K562 (cell line): ENCODE measurements around the gene SAMD11. TPM values are rescaled to one million over a fixed set of nuclear protein-coding genes. Genes with fewer than 3 reads are reported as not detected.

ENCODE experiments used
- ATAC-seq: fragments of 200-7000 bp; cut with Tn5 transposase; 3 replicates; pipeline ENCODE4 v1.9.1; 2020; ENCODE audit warnings: moderate library complexity
- BruUV-seq: library from RNA; stranded (reverse); fragments of 400-500 nt; replicated peaks from 2 replicates; lab custom pipeline; 2021; lab: Mats Ljungman, UMichigan
- CTCF ChIA-PET: fragments of 300-600 bp; formaldehyde crosslinking; extraction: SDS; loops from one replicate; lab custom pipeline; 2021; ENCODE audit warnings: low intra/inter-chr PET ratio; lab: Yijun Ruan, JAX
- POLR2A ChIA-PET: fragments of 300-600, 350-650 bp; sonication (Branson Sonifier 250); formaldehyde crosslinking; extraction: SDS; loops from one replicate; lab custom pipeline; 2021; ENCODE audit warnings: antibody characterized with exemption, inconsistent platforms; lab: Yijun Ruan, JAX
- DNase-seq, 4 experiments: peaks; one replicate each; pipeline versions ENCODE4 v3.0.0 to v3.0.0-alpha.2; 2011 to 2018; ENCODE audit warnings: low spot score in 3 of 4, mixed read lengths in 3 of 4; ENCODE audit errors: extremely low read depth in 1 of 4
- FAIRE-seq: peaks from 2 replicates; lab custom pipeline; 2011; peaks lifted over from hg19 to GRCh38; lab: Jason Lieb, UNC
- H2AFZ ChIP-seq: 2 replicates; pipeline ENCODE4 v1.6.0; 2011; ENCODE audit warnings: low read depth, low read length, control low read depth, inconsistent platforms
- H3K27ac ChIP-seq: fragments of 200-600 bp; 3 replicates; pipeline ENCODE4 v1.8.0; 2011; ENCODE audit warnings: low read depth, mild to moderate bottlenecking, control low read depth, inconsistent platforms, low read length, moderate library complexity, mixed read lengths; ENCODE audit errors: extremely low read depth
- H3K27me3 ChIP-seq, 2 experiments: fragments of 300-600 bp in 1 of 2; 2 replicates in 1 of 2; 3 replicates in 1 of 2; pipeline versions ENCODE4 v1.6.0 to v1.8.0; 2011; ENCODE audit warnings: inconsistent platforms in 2 of 2, low read length in 2 of 2, mild to moderate bottlenecking in 1 of 2, mixed read lengths in 1 of 2, moderate library complexity in 1 of 2; ENCODE audit not compliant: control insufficient read depth in 2 of 2, insufficient read depth in 2 of 2
- H3K36me3 ChIP-seq: fragments of 300-600 bp; 3 replicates; pipeline ENCODE4 v1.8.0; 2011; ENCODE audit warnings: mild to moderate bottlenecking, low read length, inconsistent platforms; ENCODE audit not compliant: control insufficient read depth, insufficient read depth
- H3K4me1 ChIP-seq, 2 experiments: fragments of 200-600 bp in 1 of 2; replicated peaks in 1 of 2; 2 replicates in 1 of 2; 3 replicates in 1 of 2; pipeline versions ENCODE4 v1.5.1 to v1.8.0; 2011; ENCODE audit warnings: inconsistent platforms in 2 of 2, low read length in 2 of 2, mild to moderate bottlenecking in 1 of 2, mixed read lengths in 1 of 2, moderate library complexity in 1 of 2; ENCODE audit not compliant: control insufficient read depth in 2 of 2, insufficient read depth in 2 of 2
- H3K4me2 ChIP-seq: 2 replicates; pipeline ENCODE4 v1.6.1; 2011; ENCODE audit warnings: low read length, control low read depth, inconsistent platforms, mixed read lengths; ENCODE audit not compliant: insufficient read depth
- H3K4me3 ChIP-seq: fragments of 200-600 bp; sonication (generic), shearing (Covaris generic); 2 replicates; pipeline ENCODE4 v1.5.1; 2016; ENCODE audit warnings: control low read depth, inconsistent platforms
- H3K79me2 ChIP-seq: fragments of 200-600 bp; 3 replicates; pipeline ENCODE4 v1.8.0; 2011; ENCODE audit warnings: low read length, inconsistent platforms; ENCODE audit not compliant: control insufficient read depth, insufficient read depth
- H3K9ac ChIP-seq, 2 experiments: 2 replicates each; pipeline versions ENCODE4 v1.6.0 to v1.6.1; 2011; ENCODE audit warnings: low read depth in 2 of 2, low read length in 2 of 2, control low read depth in 1 of 2, inconsistent platforms in 1 of 2, mild to moderate bottlenecking in 1 of 2, mixed read lengths in 1 of 2; ENCODE audit not compliant: insufficient read depth in 1 of 2
- H3K9me1 ChIP-seq: one replicate; pipeline ENCODE4 v1.6.0; 2011; ENCODE audit warnings: inconsistent platforms, mild to moderate bottlenecking, low read length, moderate library complexity; ENCODE audit not compliant: control insufficient read depth, insufficient read depth
- H3K9me3 ChIP-seq: replicated peaks from 2 replicates; pipeline ENCODE4 v1.5.1; 2011; ENCODE audit warnings: low read depth, low read length, inconsistent platforms; ENCODE audit not compliant: control insufficient read depth, insufficient read depth
- H4K20me1 ChIP-seq: replicated peaks from 2 replicates; pipeline ENCODE4 v1.6.1; 2011; ENCODE audit warnings: low read length, inconsistent platforms, mixed read lengths; ENCODE audit not compliant: control insufficient read depth, insufficient read depth
- CAMTA2 ChIP-seq: fragments of 250-450 bp; sonication (Bioruptor Pico); conservative IDR thresholded peaks from 2 replicates; pipeline ENCODE4 v1.5.1; 2022
- ETV5 ChIP-seq: sonication (generic); formaldehyde crosslinking; IDR thresholded peaks from 2 replicates; pipeline ENCODE4 v1.4.0; 2020; ENCODE audit warnings: low read depth, mild to moderate bottlenecking, missing genetic modification reagents
- ETV6 ChIP-seq, 3 experiments: fragments of 150-350 bp in 1 of 3; sonication (generic) in 1 of 3; formaldehyde crosslinking in 1 of 3; IDR thresholded peaks; 2 replicates each; pipeline versions ENCODE4 v1.6.1 to v1.8.0; 2014 to 2022; ENCODE audit warnings: borderline replicate concordance in 2 of 3, low read depth in 2 of 3, antibody characterized with exemption in 1 of 3, low read length in 1 of 3, mild to moderate bottlenecking in 1 of 3, missing genetic modification reagents in 1 of 3
- HNRNPK ChIP-seq: fragments of 200-400 bp; formaldehyde crosslinking; IDR thresholded peaks from one replicate; pipeline ENCODE4 v1.6.1; 2018; ENCODE audit warnings: mild to moderate bottlenecking, low read depth, low read length; ENCODE audit not compliant: poor library complexity, severe bottlenecking
- KDM5B ChIP-seq: fragments of 200-600 bp; sonication (generic); IDR thresholded peaks from 2 replicates; pipeline ENCODE4 v1.6.1; 2012; ENCODE audit warnings: low read depth, mild to moderate bottlenecking, moderate library complexity, low read length, control low read depth, inconsistent platforms; ENCODE audit not compliant: insufficient replicate concordance
- NEUROD1 ChIP-seq: fragments of 150-350 bp; IDR thresholded peaks from 2 replicates; pipeline ENCODE4 v1.6.1; 2014; ENCODE audit warnings: borderline replicate concordance, low read length, low read depth; ENCODE audit not compliant: partially characterized antibody
- NFATC3 ChIP-seq: fragments of 450-650 bp; IDR thresholded peaks from 2 replicates; pipeline ENCODE4 v1.6.1; 2017; ENCODE audit warnings: mild to moderate bottlenecking
- NFXL1 ChIP-seq: fragments of 450-650 bp; formaldehyde crosslinking; IDR thresholded peaks from 2 replicates; pipeline ENCODE4 v1.4.0; 2021; ENCODE audit warnings: mild to moderate bottlenecking
- NR4A1 ChIP-seq, 2 experiments: fragments of 250-450 bp in 1 of 2; fragments of 450-650 bp in 1 of 2; sonication (Bioruptor Pico) in 1 of 2; IDR thresholded peaks; 2 replicates each; pipeline versions ENCODE4 v1.4.0 to v1.6.1; 2016 to 2020; ENCODE audit warnings: mild to moderate bottlenecking in 2 of 2, missing compliant biosample characterization in 1 of 2, missing genetic modification characterization in 1 of 2, moderate library complexity in 1 of 2
- POLR2A ChIP-seq: fragments of 450-650 bp; conservative IDR thresholded peaks from 2 replicates; pipeline ENCODE4 v1.6.1; 2016
- SIRT6 ChIP-seq: IDR thresholded peaks from one replicate; pipeline ENCODE4 v1.6.1; 2012; ENCODE audit warnings: low read depth, mild to moderate bottlenecking, control low read depth, inconsistent platforms, low read length, moderate library complexity
- THAP12 ChIP-seq: fragments of 250-450 bp; sonication (Bioruptor Pico); IDR thresholded peaks from 2 replicates; pipeline ENCODE4 v1.9.0; 2021; ENCODE audit warnings: mild to moderate bottlenecking, inconsistent platforms
- ZBTB33 ChIP-seq: sonication (generic); formaldehyde crosslinking; IDR thresholded peaks from 2 replicates; pipeline ENCODE4 v1.8.1; 2023; ENCODE audit warnings: mild to moderate bottlenecking, missing genetic modification reagents
- ZNF121 ChIP-seq: sonication (generic); formaldehyde crosslinking; conservative IDR thresholded peaks from 2 replicates; pipeline ENCODE4 v1.8.0; 2022; ENCODE audit warnings: missing genetic modification reagents
- ZNF184 ChIP-seq: sonication (generic); formaldehyde crosslinking; IDR thresholded peaks from 2 replicates; pipeline ENCODE4 v1.5.0; 2020; ENCODE audit warnings: missing genetic modification reagents
- WGBS: fragments of 100-300 bp; shearing (Covaris generic); methylation state at CpG from one replicate; pipeline ENCODE4 v1.1.6; 2016; ENCODE audit warnings: low coverage, mixed read lengths; ENCODE audit not compliant: insufficient coverage; ENCODE audit errors: missing lambda C conversion rate; 5-methylcytosine and 5-hydroxymethylcytosine counted together
- in situ Hi-C: fragments of 300-500 bp; cut with MboI; formaldehyde crosslinking; loops from 4 replicates; pipeline ENCODE4 v1.15.0; 2018; ENCODE audit warnings: inconsistent platforms, mixed read lengths
- intact Hi-C: fragments of 100-400 bp; cut with micrococcal nuclease; formaldehyde crosslinking; loops from 2 replicates; pipeline ENCODE4 v1.14.2; 2022
- polyA plus RNA-seq, 8 experiments: library from polyadenylated mRNA; depleted of rRNA in 4 of 8; stranded (reverse) in 5 of 8; unstranded in 3 of 8; fragments of >200 nt; fragmentation: Nextera tagmentation in 2 of 8; fragmentation: Illumina TruSeq in 1 of 8; extraction: Ambion mirVana in 2 of 8; extraction: Trizol in 1 of 8; gene quantifications; 2 replicates each; pipeline versions ENCODE4 v1.2.1 to v1.2.3, GENCODE V29; 2011 to 2014; ENCODE audit warnings: inconsistent platforms in 1 of 8, missing spikeins in 1 of 8
- total RNA-seq, 7 experiments: library from RNA; depleted of rRNA in 6 of 7; stranded (reverse); fragments of >200 nt in 6 of 7; fragmentation: Illumina TruSeq in 2 of 7; extraction: Trizol in 2 of 7; gene quantifications; 2 replicates each; pipeline versions ENCODE4 v1.2.1 to v1.2.3, GENCODE V29; 2011 to 2021; ENCODE audit warnings: low replicate concordance in 1 of 7
- TF ChIP-seq, protein P1 (sequence below): sonication (generic); formaldehyde crosslinking; IDR thresholded peaks from 2 replicates; pipeline ENCODE4 v1.8.0; 2022; ENCODE audit warnings: missing genetic modification reagents, mild to moderate bottlenecking, moderate library complexity, borderline replicate concordance

Gene SAMD11
- total and polyA plus RNA-seq, 9 of the 15 experiments (the other 6 are each of a cell fraction or from before 2014, with no cell fraction given): 0.07 to 0.82 (median 0.11) TPM; not detected in 2

GRCh38 chr1:959731-960362 lies 36.1 kb downstream of the SAMD11 start:
- intact Hi-C loops (no loop called here), in situ Hi-C loops (no loop called here)
- peak overlapping the region; percentile 69 for H2AFZ ChIP-seq
- BruUV-seq: no TSS peak
- H3K36me3 ChIP-seq: peaks cover 61% of the 10 kb centered on the region
- FAIRE-seq: no peak
- no peaks in the 10 kb centered on the region for H3K9me1 ChIP-seq
- peak overlapping the region; percentile 68 to 94 for H3K9ac ChIP-seq
- H3K27ac ChIP-seq: peak overlapping the region; percentile 71; the same call in 1 of the 3 replicates
- no peaks in the 10 kb centered on the region for H3K27me3 ChIP-seq
- no peak for DNase-seq
- H4K20me1 ChIP-seq: peaks cover 7% of the 10 kb centered on the region
- CTCF ChIA-PET: no interaction called here
- POLR2A ChIA-PET: interaction anchor here (0.6 to 1.2 kb wide), 5 partner anchors 11 to 55 kb away, joined by 3 to 7 read pairs (median 4); no protein-coding TSS in a partner anchor
- peak overlapping the region; percentile 88 for H3K4me3 ChIP-seq
- peaks cover 13 to 73% of the 10 kb centered on the region in 2 experiments for H3K4me1 ChIP-seq
- ATAC-seq: peak; percentile 11
- H3K4me2 ChIP-seq: peak overlapping the region; percentile 79
- 51% methylated on average over 14 of the region's 57 CpGs for WGBS
- H3K79me2 ChIP-seq: peaks cover 46% of the 10 kb centered on the region
- no peaks in the 10 kb centered on the region for H3K9me3 ChIP-seq
- TF ChIP-seq SIRT6 (no peak), HNRNPK (no peak), NFATC3 (no peak), ZNF121 (peak; percentile 29; the same call in 1 of the 2 replicates), NR4A1 (CRISPR knock-in tag; IDR thresholded peaks at IDR 0.05) (no peak), NR4A1 (tag; IDR thresholded peaks at IDR 0.05) (no peak), CAMTA2 (CRISPR knock-in tag) (0 out of 2 replicates have a peak, but pooled peaks have one; percentile 18), POLR2A (no peak), NFXL1 (no peak), ETV6 (IDR thresholded peaks at IDR 0.05; ENCODE audit: borderline replicate concordance in 1 of 2, low read depth in 2 of 2, low read length in 1 of 2) (no peak), ETV6 (CRISPR knock-in tag; IDR thresholded peaks at IDR 0.05; ENCODE audit: borderline replicate concordance) (no peak), ZNF184 (no peak), ETV5 (CRISPR knock-in tag) (no peak), NEUROD1 (no peak), THAP12 (CRISPR knock-in tag) (peak; percentile 78; the same call in 1 of the 2 replicates), KDM5B (no peak), ZBTB33 (CRISPR knock-in tag) (peak; percentile 98)
- TF ChIP-seq, protein P1, sequence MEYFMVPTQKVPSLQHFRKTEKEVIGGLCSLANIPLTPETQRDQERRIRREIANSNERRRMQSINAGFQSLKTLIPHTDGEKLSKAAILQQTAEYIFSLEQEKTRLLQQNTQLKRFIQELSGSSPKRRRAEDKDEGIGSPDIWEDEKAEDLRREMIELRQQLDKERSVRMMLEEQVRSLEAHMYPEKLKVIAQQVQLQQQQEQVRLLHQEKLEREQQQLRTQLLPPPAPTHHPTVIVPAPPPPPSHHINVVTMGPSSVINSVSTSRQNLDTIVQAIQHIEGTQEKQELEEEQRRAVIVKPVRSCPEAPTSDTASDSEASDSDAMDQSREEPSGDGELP (CRISPR knock-in tag): peak; percentile 7; the same call in 1 of the 2 replicates
